K562 (cell line): Measurements from ENCODE around the gene LDLRAD3. TPM values are rescaled to one million over a fixed set of nuclear protein-coding genes. Genes with fewer than 3 reads are reported as not detected.

Source experiments
- CHD1 ChIP-seq: fragments of 200-600 bp; sonication (generic); IDR thresholded peaks from one replicate; pipeline ENCODE4 v1.6.1; 2012; ENCODE audit warnings: mild to moderate bottlenecking, moderate library complexity, low read length, inconsistent platforms
- KLF1 ChIP-seq: fragments of 450-650 bp; IDR thresholded peaks from 2 replicates; pipeline ENCODE4 v1.6.1; 2016; ENCODE audit warnings: missing genetic modification characterization, missing compliant biosample characterization
- MLX ChIP-seq, 2 experiments: fragments of 450-650 bp in 1 of 2; sonication (generic) in 1 of 2; formaldehyde crosslinking; conservative IDR thresholded peaks; 2 replicates each; pipeline versions ENCODE4 v1.4.0 to v1.8.1; 2020 to 2022; ENCODE audit warnings: mild to moderate bottlenecking in 1 of 2, missing genetic modification reagents in 1 of 2
- SRSF3 ChIP-seq: fragments of 200-400 bp; formaldehyde crosslinking; IDR thresholded peaks from 2 replicates; pipeline ENCODE4 v1.6.1; 2016; ENCODE audit warnings: mild to moderate bottlenecking, low read length, moderate library complexity; ENCODE audit not compliant: insufficient read depth
- STAT5B ChIP-seq: fragments of 250-450 bp; sonication (Bioruptor Pico); IDR thresholded peaks from 2 replicates; pipeline ENCODE4 v1.8.0; 2021; ENCODE audit warnings: mild to moderate bottlenecking, inconsistent platforms
- ZBTB40 ChIP-seq, 2 experiments: fragments of 450-650 bp in 1 of 2; sonication (generic) in 1 of 2; formaldehyde crosslinking in 1 of 2; IDR thresholded peaks; 2 replicates each; pipeline versions ENCODE4 v1.7.1 to v1.9.0; 2016 to 2022; ENCODE audit warnings: inconsistent platforms in 1 of 2, mild to moderate bottlenecking in 1 of 2, missing genetic modification reagents in 1 of 2
- ZBTB9 ChIP-seq: fragments of 450-650 bp; formaldehyde crosslinking; IDR thresholded peaks from 2 replicates; pipeline ENCODE4 v1.4.0; 2020; ENCODE audit warnings: mild to moderate bottlenecking, moderate library complexity
- polyA plus RNA-seq, 8 experiments: library from polyadenylated mRNA; depleted of rRNA in 4 of 8; stranded (reverse) in 5 of 8; unstranded in 3 of 8; fragments of >200 nt; fragmentation: Nextera tagmentation in 2 of 8; fragmentation: Illumina TruSeq in 1 of 8; extraction: Ambion mirVana in 2 of 8; extraction: Trizol in 1 of 8; gene quantifications; 2 replicates each; pipeline versions ENCODE4 v1.2.1 to v1.2.3, GENCODE V29; 2011 to 2014; ENCODE audit warnings: inconsistent platforms in 1 of 8, missing spikeins in 1 of 8
- total RNA-seq, 7 experiments: library from RNA; depleted of rRNA in 6 of 7; stranded (reverse); fragments of >200 nt in 6 of 7; fragmentation: Illumina TruSeq in 2 of 7; extraction: Trizol in 2 of 7; gene quantifications; 2 replicates each; pipeline versions ENCODE4 v1.2.1 to v1.2.3, GENCODE V29; 2011 to 2021; ENCODE audit warnings: low replicate concordance in 1 of 7
- TF ChIP-seq, protein P1 (sequence below): fragments of 250-450 bp; sonication (Bioruptor Pico); IDR thresholded peaks from 2 replicates; pipeline ENCODE4 v1.9.0; 2021; ENCODE audit warnings: mild to moderate bottlenecking, inconsistent platforms
- TF ChIP-seq, protein P2 (sequence below): fragments of 250-450 bp; sonication (Bioruptor Pico); IDR thresholded peaks from 2 replicates; pipeline ENCODE4 v1.5.0; 2022; ENCODE audit warnings: mild to moderate bottlenecking

LDLRAD3 gene
- total and polyA plus RNA-seq, 9 of the 15 experiments (the other 6 are each of a cell fraction or from before 2014, with no cell fraction given), result 0.73 to 7.2 (median 3.5) TPM

- TF ChIP-seq ZBTB40 (IDR thresholded peaks at IDR 0.05) (no peak), ZBTB40 (CRISPR knock-in tag; IDR thresholded peaks at IDR 0.05) (0 out of 2 replicates have a peak, but pooled peaks have one; percentile 16), KLF1 (tag) (no peak), STAT5B (CRISPR knock-in tag) (no peak), CHD1 (no peak), SRSF3 (no peak), ZBTB9 (CRISPR knock-in tag) (no peak), MLX (CRISPR knock-in tag; conservative IDR thresholded peaks at IDR 0.05) (no peak)
- TF ChIP-seq, protein P1, sequence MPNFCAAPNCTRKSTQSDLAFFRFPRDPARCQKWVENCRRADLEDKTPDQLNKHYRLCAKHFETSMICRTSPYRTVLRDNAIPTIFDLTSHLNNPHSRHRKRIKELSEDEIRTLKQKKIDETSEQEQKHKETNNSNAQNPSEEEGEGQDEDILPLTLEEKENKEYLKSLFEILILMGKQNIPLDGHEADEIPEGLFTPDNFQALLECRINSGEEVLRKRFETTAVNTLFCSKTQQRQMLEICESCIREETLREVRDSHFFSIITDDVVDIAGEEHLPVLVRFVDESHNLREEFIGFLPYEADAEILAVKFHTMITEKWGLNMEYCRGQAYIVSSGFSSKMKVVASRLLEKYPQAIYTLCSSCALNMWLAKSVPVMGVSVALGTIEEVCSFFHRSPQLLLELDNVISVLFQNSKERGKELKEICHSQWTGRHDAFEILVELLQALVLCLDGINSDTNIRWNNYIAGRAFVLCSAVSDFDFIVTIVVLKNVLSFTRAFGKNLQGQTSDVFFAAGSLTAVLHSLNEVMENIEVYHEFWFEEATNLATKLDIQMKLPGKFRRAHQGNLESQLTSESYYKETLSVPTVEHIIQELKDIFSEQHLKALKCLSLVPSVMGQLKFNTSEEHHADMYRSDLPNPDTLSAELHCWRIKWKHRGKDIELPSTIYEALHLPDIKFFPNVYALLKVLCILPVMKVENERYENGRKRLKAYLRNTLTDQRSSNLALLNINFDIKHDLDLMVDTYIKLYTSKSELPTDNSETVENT (CRISPR knock-in tag), result no peak
- TF ChIP-seq, protein P2, sequence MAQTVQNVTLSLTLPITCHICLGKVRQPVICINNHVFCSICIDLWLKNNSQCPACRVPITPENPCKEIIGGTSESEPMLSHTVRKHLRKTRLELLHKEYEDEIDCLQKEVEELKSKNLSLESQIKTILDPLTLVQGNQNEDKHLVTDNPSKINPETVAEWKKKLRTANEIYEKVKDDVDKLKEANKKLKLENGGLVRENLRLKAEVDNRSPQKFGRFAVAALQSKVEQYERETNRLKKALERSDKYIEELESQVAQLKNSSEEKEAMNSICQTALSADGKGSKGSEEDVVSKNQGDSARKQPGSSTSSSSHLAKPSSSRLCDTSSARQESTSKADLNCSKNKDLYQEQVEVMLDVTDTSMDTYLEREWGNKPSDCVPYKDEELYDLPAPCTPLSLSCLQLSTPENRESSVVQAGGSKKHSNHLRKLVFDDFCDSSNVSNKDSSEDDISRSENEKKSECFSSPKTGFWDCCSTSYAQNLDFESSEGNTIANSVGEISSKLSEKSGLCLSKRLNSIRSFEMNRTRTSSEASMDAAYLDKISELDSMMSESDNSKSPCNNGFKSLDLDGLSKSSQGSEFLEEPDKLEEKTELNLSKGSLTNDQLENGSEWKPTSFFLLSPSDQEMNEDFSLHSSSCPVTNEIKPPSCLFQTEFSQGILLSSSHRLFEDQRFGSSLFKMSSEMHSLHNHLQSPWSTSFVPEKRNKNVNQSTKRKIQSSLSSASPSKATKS, result no peak
Observed at GRCh38 chr11:36192425-36193289, 248.8 kb downstream of the LDLRAD3 start (continued).
